Adrenal gland (tissue), 5 donors: Measurements from ENCODE around the gene ATP8B3.

Experiments
- POLR2A ChIP-seq, 2 donors: fragments of 450-650 bp; IDR thresholded peaks; one replicate each; pipeline ENCODE4 v1.6.1; 2017; ENCODE audit warnings: antibody characterized with exemption in 2 of 2, mild to moderate bottlenecking in 2 of 2, moderate library complexity in 1 of 2
- TF ChIP-seq, protein P1 (sequence below), 6 experiments: fragments of 450-650 bp in 4 of 6; fragments of 200-600 bp in 2 of 6; sonication (generic) in 1 of 6; IDR thresholded peaks; 1 replicate in 5 of 6; 2 replicates in 1 of 6; pipeline versions ENCODE4 v1.5.1 to v1.8.0; 2016 to 2021; ENCODE audit warnings: antibody characterized with exemption in 6 of 6, mild to moderate bottlenecking in 2 of 6, moderate library complexity in 1 of 6
- donor health status: DM: no; HTN: no; CAD: no.

DNA sequence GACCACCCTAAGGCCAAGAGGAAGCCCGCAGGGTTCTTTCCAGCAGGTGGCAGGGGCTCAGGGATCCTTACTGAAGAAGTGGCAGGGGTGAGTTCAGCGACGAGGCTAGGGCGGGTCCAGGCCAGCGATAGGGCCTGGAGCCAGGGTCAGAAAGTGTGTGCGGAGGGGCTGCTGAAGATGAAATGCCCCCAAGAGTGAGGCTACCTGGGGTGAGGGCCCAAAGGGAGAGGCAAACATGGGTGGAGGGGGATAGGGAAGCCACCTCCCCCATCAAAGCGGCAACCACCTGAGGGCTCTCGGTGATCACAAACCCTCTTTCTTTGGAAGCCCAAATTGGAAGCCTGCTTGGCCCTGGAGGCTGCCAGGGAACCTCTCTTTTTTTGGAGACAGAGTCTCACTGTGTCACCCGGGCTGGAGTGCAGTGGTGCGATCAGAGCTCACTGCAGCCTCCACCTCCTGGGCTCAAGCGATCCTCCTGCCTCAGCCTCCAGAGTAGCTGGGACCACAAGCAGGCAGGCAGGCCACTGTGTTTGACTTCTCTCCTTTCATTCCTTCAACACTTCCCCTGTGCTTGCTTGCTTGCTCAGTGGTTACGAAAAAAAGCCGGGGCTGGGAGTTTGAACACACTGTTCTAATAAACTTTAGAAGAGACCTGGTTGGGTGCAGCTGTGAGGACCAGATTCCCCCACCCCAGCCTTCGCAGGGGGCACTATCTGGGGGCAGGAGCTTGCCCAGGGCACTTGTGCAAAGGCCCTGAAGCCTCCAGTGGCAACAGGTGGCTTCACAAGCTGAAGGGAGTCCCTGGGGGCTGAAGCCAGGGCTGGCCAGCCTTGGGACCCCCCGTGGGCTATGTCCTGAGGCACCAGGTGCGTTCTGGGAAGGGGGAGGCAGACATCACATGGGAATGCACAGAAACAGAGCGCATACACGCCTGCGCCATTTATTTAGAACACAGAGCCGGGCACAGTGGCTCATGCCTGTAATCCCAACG lies 1.4 kb upstream of the ATP8B3 start:
- no peak for TF ChIP-seq POLR2A (IDR thresholded peaks at IDR 0.05)
- TF ChIP-seq, protein P1, sequence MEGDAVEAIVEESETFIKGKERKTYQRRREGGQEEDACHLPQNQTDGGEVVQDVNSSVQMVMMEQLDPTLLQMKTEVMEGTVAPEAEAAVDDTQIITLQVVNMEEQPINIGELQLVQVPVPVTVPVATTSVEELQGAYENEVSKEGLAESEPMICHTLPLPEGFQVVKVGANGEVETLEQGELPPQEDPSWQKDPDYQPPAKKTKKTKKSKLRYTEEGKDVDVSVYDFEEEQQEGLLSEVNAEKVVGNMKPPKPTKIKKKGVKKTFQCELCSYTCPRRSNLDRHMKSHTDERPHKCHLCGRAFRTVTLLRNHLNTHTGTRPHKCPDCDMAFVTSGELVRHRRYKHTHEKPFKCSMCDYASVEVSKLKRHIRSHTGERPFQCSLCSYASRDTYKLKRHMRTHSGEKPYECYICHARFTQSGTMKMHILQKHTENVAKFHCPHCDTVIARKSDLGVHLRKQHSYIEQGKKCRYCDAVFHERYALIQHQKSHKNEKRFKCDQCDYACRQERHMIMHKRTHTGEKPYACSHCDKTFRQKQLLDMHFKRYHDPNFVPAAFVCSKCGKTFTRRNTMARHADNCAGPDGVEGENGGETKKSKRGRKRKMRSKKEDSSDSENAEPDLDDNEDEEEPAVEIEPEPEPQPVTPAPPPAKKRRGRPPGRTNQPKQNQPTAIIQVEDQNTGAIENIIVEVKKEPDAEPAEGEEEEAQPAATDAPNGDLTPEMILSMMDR (IDR thresholded peaks at IDR 0.05): peak in 2 of 6 experiments; percentile 7 to 13
